Measurements from ENCODE around the gene NEMP1.

- TF ChIP-seq GATA3 (IDR thresholded peaks at IDR 0.05; ENCODE audit: low read depth, low read length) (no peak), GATA2 (IDR thresholded peaks at IDR 0.05; ENCODE audit: low read depth, low read length) (no peak)
These were observed 28.7 kb downstream of the NEMP1 start, which contains the start of gene MYO1A for GRCh38 chr12:57049890-57050289.
